Stimulated activated naive CD8-positive, alpha-beta T cell treated with anti-CD3 and anti-CD28 coated beads, Interleukin-15, amount 100 ng/mL, for 72 hours (primary cell): ENCODE results near the gene NR5A1.
A peak's percentile ranks its signal among the peaks of the same experiment; 100 is the strongest.

ENCODE experiments used
- ATAC-seq: fragments of 150-1000 bp; cut with Tn5 transposase; 2 replicates; pipeline ENCODE4 v1.10.0; 2021; ENCODE audit warnings: mild to moderate bottlenecking, moderate library complexity
- DNase-seq, 2 donors: peaks; one replicate each; pipeline ENCODE4 v3.0.0; 2021 to 2022
- H3K27ac Mint-ChIP-seq, 2 donors: one replicate each; pipeline ENCODE4 v1.8.0; 2022; ENCODE audit warnings: mild to moderate bottlenecking in 2 of 2, mixed read lengths in 2 of 2, moderate library complexity in 2 of 2
- H3K27me3 Mint-ChIP-seq: one replicate; pipeline ENCODE4 v1.8.0; 2022; ENCODE audit warnings: mixed read lengths
- H3K4me1 Mint-ChIP-seq: one replicate; pipeline ENCODE4 v1.8.0; 2022; ENCODE audit warnings: mild to moderate bottlenecking, mixed read lengths
- H3K4me3 Mint-ChIP-seq, 2 donors: one replicate each; pipeline ENCODE4 v1.8.0; 2022; ENCODE audit warnings: mild to moderate bottlenecking in 2 of 2, mixed read lengths in 2 of 2, moderate library complexity in 1 of 2
- H3K9me3 Mint-ChIP-seq, 2 donors: one replicate each; pipeline ENCODE4 v1.8.0; 2022; ENCODE audit warnings: mixed read lengths in 2 of 2

Gene NR5A1

DNA sequence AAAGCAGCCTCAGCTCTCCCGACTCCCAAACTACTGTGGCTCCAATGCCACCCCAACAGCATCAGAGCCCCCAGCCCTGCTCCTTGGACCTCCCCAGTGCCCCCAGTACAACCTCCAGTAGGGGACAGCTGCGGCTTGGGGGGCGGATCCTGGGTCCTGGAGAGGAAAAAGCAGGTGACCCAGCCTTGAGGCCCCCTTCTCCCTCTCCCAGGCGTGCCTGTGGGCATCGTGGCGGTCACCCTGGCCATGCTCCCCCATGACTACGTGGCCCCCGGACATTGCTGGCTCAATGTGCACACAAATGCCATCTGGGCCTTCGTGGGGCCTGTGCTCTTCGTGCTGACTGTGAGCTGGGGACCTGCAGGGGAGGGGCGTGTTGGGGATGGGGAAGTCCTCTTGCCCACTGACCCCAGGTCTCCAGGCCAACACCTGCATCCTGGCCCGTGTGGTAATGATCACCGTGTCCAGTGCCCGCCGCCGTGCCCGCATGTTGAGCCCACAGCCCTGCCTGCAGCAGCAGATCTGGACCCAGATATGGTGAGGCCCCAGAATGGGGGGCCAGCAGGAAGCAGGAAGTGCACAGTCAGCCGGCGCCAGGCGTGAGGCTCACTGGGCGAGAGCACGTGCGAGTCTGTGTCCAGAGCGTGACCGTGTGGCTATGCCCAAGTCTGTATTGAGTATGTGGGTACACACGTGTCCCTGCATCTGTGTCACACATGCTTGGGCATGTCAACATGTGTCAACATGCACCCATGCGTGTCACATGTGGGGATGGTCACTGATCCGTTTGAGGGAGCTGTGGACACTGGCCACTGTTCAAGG is 38.0 kb downstream of the NR5A1 start:
- Mint-ChIP-seq H3K9me3 (no peaks in the 10 kb centered on the region), H3K4me3 (no peak overlapping the region), H3K27me3 (peaks cover 11% of the 10 kb centered on the region), H3K4me1 (no peaks in the 10 kb centered on the region), H3K27ac (no peak overlapping the region)
- no peak for ATAC-seq
- DNase-seq, result no peak

DNA sequence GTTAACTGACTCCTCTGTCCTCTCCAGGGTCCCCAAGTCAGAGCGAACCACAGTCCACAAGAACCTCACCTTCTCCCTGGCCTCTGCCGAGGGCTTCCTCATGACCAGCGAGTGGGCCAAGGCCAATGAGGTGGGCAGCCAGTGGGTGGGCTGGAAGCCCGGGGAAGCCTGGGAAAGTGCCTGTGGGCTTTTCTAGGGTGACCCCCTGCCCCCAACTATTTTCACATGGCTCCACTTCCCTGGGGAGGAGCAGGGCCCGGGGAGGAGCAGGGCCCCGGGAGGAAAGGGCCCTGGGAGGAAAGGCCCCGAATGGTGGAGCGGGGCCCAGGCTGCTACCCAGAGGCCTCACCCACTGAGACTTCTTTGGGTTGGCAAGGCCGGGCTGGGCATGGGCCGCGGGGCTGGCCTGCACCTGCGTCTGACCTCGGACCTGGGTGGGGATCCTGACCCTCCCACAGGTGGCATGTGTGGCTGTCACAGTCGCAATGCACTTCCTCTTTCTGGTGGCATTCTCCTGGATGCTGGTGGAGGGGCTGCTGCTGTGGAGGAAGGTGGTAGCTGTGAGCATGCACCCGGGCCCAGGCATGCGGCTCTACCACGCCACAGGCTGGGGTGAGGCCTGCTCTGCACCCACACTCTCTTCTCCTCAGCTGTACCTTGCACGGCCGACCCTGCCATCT is 39.0 kb downstream of the NR5A1 start:
- H3K9me3 Mint-ChIP-seq, result no peaks in the 10 kb centered on the region
- H3K27me3 Mint-ChIP-seq, result peaks cover 11% of the 10 kb centered on the region
- H3K27ac Mint-ChIP-seq, result peak overlapping the region in 1 of 2 donors; percentile 97
- H3K4me3 Mint-ChIP-seq, result no peak overlapping the region
- no peaks in the 10 kb centered on the region for H3K4me1 Mint-ChIP-seq
- ATAC-seq (peak; percentile 20), DNase-seq (no peak)

DNA sequence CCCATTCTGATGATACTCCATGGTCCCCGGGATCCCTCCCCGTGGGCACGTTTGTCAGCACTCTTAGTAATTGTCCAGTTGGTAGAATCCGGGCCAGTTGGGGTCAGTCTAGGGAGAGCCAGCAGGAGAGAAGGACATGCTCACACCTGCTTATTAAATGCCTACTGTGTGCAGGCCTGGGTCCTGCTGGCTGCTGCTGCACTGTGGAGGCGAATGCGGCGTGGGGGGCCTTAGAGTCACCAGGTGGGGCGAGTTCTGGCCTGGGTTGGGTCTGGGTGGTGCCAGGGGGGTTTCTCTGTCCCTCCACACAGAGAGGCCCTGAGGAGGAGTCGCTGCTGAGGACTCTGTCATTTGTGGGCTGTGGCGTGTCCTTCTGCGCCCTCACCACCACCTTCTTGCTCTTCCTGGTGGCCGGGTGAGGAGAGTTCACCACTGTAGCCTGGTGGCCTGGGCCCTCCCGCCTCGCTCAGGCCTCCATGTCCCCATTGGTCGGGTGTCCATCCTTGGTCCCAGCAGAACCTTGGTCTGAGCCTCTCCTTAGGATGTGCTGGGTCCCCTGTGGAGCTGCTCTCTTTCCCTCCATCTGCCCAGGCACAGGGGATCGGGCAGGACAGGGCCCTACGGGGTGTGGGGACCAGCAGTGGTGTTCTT is 39.7 kb downstream of the NR5A1 start:
- Mint-ChIP-seq H3K27me3 (peaks cover 11% of the 10 kb centered on the region), H3K27ac (no peak overlapping the region), H3K9me3 (no peaks in the 10 kb centered on the region), H3K4me1 (no peaks in the 10 kb centered on the region), H3K4me3 (no peak overlapping the region)
- DNase-seq, result no peak
- ATAC-seq, result no peak

- Mint-ChIP-seq H3K27me3 (peaks cover 11% of the 10 kb centered on the region), H3K4me3 (no peak overlapping the region)
- ATAC-seq, result no peak
Observed at GRCh38 chr9:124465736-124466135, 41.5 kb downstream of the NR5A1 start.

GRCh38 chr9:124462739-124463138 is 44.5 kb downstream of the NR5A1 start:
- no peak for ATAC-seq

More at GRCh38 chr9:124465736-124466135, 41.5 kb downstream of the NR5A1 start:
- Mint-ChIP-seq H3K9me3 (no peaks in the 10 kb centered on the region), H3K4me1 (no peaks in the 10 kb centered on the region), H3K27ac (no peak overlapping the region)
- DNase-seq, result no peak

DNA sequence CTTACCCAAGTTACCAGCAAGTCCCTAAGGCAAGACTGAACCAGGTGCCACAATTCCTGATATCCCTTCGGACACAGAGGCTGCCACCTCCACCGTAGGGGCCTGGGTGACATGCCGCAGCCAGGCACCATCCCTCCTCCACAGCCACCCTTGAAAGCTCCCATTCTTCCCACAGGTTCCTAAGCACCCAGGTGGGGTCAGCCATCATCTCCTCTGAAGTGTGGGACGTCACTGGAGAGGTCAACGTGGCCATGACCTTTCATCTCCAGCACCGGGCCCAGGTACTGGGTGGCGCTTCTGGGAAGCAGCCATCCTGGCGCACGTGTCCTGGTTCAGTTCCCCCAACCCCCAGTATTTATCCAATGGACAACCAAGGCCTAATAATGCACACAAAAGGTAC is 48.8 kb downstream of the NR5A1 start:
- no peaks in the 10 kb centered on the region for H3K4me1 Mint-ChIP-seq
- DNase-seq (no peak), ATAC-seq (no peak)
- no peak overlapping the region for H3K27ac Mint-ChIP-seq
- H3K9me3 Mint-ChIP-seq, result no peaks in the 10 kb centered on the region
- H3K4me3 Mint-ChIP-seq, result no peak overlapping the region
- no peaks in the 10 kb centered on the region for H3K27me3 Mint-ChIP-seq

More at GRCh38 chr9:124462739-124463138, 44.5 kb downstream of the NR5A1 start:
- DNase-seq, result no peak
- Mint-ChIP-seq H3K4me3 (no peak overlapping the region), H3K4me1 (no peaks in the 10 kb centered on the region), H3K27me3 (peaks cover 11% of the 10 kb centered on the region), H3K9me3 (no peaks in the 10 kb centered on the region), H3K27ac (no peak overlapping the region)

GRCh38 chr9:124457887-124458431 is 49.2 kb downstream of the NR5A1 start:
- H3K4me1 Mint-ChIP-seq, result no peaks in the 10 kb centered on the region
- H3K27me3 Mint-ChIP-seq, result peaks cover under 1% of the 10 kb centered on the region
- no peak overlapping the region for H3K27ac Mint-ChIP-seq
- H3K4me3 Mint-ChIP-seq, result no peak overlapping the region
- H3K9me3 Mint-ChIP-seq, result no peaks in the 10 kb centered on the region
- DNase-seq, result no peak
- ATAC-seq, result no peak

- no peaks in the 10 kb centered on the region for H3K9me3 Mint-ChIP-seq
- no peak overlapping the region for H3K4me3 Mint-ChIP-seq
- H3K27ac Mint-ChIP-seq, result no peak overlapping the region
- no peaks in the 10 kb centered on the region for H3K4me1 Mint-ChIP-seq
- no peak for DNase-seq
- peaks cover 7% of the 10 kb centered on the region for H3K27me3 Mint-ChIP-seq
- ATAC-seq, result no peak
Observed at GRCh38 chr9:124457079-124457886, 49.9 kb downstream of the NR5A1 start.

DNA sequence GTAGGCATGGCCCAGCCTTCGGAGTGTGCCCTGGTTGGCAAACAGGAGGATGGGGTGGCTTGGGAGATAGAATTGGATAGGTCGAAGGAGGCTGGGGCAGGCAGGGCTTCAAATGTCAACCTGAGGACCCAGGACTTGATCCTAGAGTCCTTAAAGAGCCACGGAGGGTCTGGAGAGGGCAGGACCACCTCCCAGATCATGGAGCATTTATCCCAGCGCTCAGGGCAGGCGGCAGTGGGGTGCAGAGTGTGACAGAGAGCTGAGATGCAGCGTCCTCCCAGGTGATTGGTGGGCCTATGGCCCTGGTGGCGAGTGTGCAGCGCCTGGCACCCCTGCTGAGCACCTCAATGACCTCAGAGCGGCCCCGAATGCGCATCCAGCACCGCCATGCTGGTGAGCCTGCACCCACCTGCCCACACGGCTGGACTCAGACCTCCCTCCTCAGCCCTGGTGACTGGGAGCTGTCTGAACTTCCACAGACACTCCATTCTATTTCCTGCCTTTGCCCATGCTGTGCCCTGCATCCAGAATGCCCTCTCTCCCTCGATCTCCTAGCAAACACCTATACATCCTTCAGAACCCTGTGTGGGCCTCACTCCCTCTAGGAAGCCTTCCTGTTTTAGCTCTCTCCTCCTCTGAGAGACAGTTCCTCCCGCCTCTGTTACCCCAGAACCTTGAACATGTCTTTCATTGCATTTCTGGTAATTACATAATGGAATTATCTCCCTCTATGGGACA is 50.7 kb downstream of the NR5A1 start:
- Mint-ChIP-seq H3K27ac (no peak overlapping the region), H3K9me3 (no peaks in the 10 kb centered on the region), H3K4me3 (no peak overlapping the region), H3K4me1 (peaks cover under 1% of the 10 kb centered on the region), H3K27me3 (peaks cover 15% of the 10 kb centered on the region)
- DNase-seq (no peak), ATAC-seq (no peak)

DNA sequence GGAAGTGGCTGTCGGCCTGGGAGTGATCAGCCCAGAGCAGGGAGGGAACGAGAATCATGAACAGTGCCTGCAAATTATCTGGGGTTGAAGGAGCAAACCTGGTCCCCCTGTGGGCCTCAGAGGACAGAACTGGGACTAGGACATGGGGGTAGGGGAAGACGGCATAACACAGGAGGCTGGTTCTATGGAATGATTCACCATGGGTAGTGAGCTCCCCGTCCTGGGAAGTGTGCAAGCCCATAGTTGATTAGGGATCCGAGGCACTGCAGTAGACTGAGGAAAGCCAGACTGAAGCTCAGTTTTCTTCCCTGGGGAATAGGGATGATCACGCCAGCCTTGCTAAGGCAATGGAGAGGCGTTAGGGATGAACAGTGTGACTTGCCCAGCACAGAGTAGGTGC is 51.4 kb downstream of the NR5A1 start:
- Mint-ChIP-seq H3K27me3 (peaks cover 22% of the 10 kb centered on the region), H3K4me3 (no peak overlapping the region), H3K27ac (no peak overlapping the region), H3K4me1 (peaks cover 7% of the 10 kb centered on the region), H3K9me3 (no peaks in the 10 kb centered on the region)
- DNase-seq (no peak), ATAC-seq (no peak)

- Mint-ChIP-seq H3K9me3 (no peaks in the 10 kb centered on the region), H3K4me3 (no peak overlapping the region), H3K27ac (no peak overlapping the region), H3K27me3 (peaks cover 31% of the 10 kb centered on the region), H3K4me1 (peaks cover 14% of the 10 kb centered on the region)
- ATAC-seq (no peak), DNase-seq (no peak)
Observed at GRCh38 chr9:124454791-124455443, 52.3 kb downstream of the NR5A1 start.

DNA sequence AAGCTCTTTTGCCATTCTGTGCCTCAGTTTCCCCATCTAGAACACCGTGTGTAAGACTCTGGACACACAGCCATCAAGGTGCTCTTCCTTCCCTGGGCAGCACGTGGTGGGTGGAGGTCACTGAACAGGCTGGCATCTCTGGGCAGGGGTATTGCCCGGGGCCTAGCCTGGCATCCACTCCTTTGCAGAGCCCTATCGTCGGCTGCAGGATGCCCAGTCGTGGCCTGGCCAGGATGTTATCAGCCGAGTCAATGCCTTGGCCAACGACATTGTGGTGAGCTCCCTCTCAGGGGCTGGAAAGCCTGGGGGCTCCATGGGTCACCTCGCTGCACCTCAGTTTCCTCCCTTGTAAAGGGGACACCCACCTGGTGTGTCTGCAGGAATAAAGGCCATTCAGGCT is 52.9 kb downstream of the NR5A1 start:
- no peak overlapping the region for H3K27ac Mint-ChIP-seq
- no peak for ATAC-seq
- DNase-seq, result no peak
- H3K4me3 Mint-ChIP-seq, result no peak overlapping the region
- peaks cover 37% of the 10 kb centered on the region for H3K27me3 Mint-ChIP-seq
- H3K4me1 Mint-ChIP-seq, result peaks cover 14% of the 10 kb centered on the region
- H3K9me3 Mint-ChIP-seq, result no peaks in the 10 kb centered on the region

DNA sequence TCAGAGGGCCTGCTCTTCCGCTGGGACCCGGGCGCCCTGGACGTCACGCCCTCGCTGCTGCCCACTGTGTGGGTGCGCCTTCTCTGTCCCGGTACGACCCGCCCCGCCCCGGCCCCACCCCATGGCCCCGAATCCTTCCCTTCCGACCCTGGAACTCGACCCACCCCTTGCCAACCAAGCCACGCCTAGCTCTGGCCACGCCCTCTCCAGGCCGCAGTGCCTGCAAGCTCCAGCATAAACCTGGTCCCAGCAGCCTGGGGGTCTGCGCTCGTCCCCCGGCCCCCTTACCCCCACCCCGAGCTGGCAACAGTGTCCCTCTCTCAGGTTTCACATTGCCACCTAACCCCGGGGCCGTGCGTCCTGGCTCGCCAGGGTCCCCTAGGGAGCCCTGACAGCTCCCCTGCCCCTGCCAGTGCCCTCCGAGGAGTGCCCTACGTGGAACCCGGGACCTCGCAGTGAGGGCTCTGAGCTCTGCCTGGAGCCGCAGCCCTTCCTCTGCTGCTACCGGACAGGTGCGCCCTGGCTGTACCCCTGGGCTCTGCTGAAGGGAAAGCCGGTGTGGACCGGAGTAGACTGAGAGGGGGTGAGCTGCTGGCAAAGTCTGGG is 53.5 kb downstream of the NR5A1 start:
- no peak for DNase-seq
- Mint-ChIP-seq H3K27me3 (peaks cover 43% of the 10 kb centered on the region), H3K27ac (no peak overlapping the region)

More for the DNA sequence above, 53.5 kb downstream of the NR5A1 start:
- H3K4me3 Mint-ChIP-seq, result no peak overlapping the region
- H3K4me1 Mint-ChIP-seq, result peaks cover 14% of the 10 kb centered on the region
- no peaks in the 10 kb centered on the region for H3K9me3 Mint-ChIP-seq
- no peak for ATAC-seq
